HEK293 (cell line): ENCODE results near the gene UPK1A.
A peak's percentile ranks its signal among the peaks of the same experiment; 100 is the strongest.

Source experiments
- BCL11A ChIP-seq: fragments of 450-650 bp; formaldehyde crosslinking; IDR thresholded peaks from 2 replicates; pipeline ENCODE4 v1.5.1; 2016; ENCODE audit warnings: low read depth, missing biosample characterization, missing genetic modification characterization
- GLIS1 ChIP-seq: fragments of 450-650 bp; formaldehyde crosslinking; IDR thresholded peaks from 2 replicates; pipeline ENCODE4 v1.5.1; 2016; ENCODE audit warnings: missing biosample characterization, missing genetic modification characterization
- GLIS2 ChIP-seq: fragments of 450-650 bp; formaldehyde crosslinking; IDR thresholded peaks from 2 replicates; pipeline ENCODE4 v1.5.1; 2016; ENCODE audit warnings: missing biosample characterization, missing genetic modification characterization
- KLF9 ChIP-seq: fragments of 450-650 bp; formaldehyde crosslinking; IDR thresholded peaks from 2 replicates; pipeline ENCODE4 v1.5.1; 2016; ENCODE audit warnings: missing biosample characterization, missing genetic modification characterization, low read depth
- ZBTB7A ChIP-seq: fragments of 450-650 bp; formaldehyde crosslinking; IDR thresholded peaks from 2 replicates; pipeline ENCODE4 v1.5.1; 2016; ENCODE audit warnings: low read depth, missing biosample characterization, missing genetic modification characterization
- ZNF248 ChIP-seq: fragments of 450-650 bp; formaldehyde crosslinking; IDR thresholded peaks from 2 replicates; pipeline ENCODE4 v1.5.1; 2017; ENCODE audit warnings: missing biosample characterization, missing genetic modification characterization
- ZNF626 ChIP-seq: fragments of 450-650 bp; sonication (Bioruptor Pico); formaldehyde crosslinking; IDR thresholded peaks from 2 replicates; pipeline ENCODE4 v1.5.1; 2018; ENCODE audit warnings: missing biosample characterization, missing genetic modification characterization, inconsistent platforms
- ZNF654 ChIP-seq: fragments of 450-650 bp; formaldehyde crosslinking; IDR thresholded peaks from 2 replicates; pipeline ENCODE4 v1.5.1; 2016; ENCODE audit warnings: low read depth, missing biosample characterization, missing genetic modification characterization
- TF ChIP-seq, protein P1 (sequence below): fragments of 450-650 bp; formaldehyde crosslinking; IDR thresholded peaks from 2 replicates; pipeline ENCODE4 v1.5.1; 2017; ENCODE audit warnings: missing biosample characterization, mild to moderate bottlenecking, missing genetic modification characterization, moderate library complexity
- TF ChIP-seq, protein P2 (sequence below): fragments of 450-650 bp; formaldehyde crosslinking; IDR thresholded peaks from 2 replicates; pipeline ENCODE4 v1.5.1; 2016; ENCODE audit warnings: missing biosample characterization, missing genetic modification characterization, borderline replicate concordance
- TF ChIP-seq, protein P3 (sequence below): fragments of 450-650 bp; formaldehyde crosslinking; IDR thresholded peaks from 2 replicates; pipeline ENCODE4 v1.5.1; 2016; ENCODE audit warnings: missing biosample characterization, missing genetic modification characterization
- TF ChIP-seq, protein P4 (sequence below): fragments of 450-650 bp; formaldehyde crosslinking; IDR thresholded peaks from 2 replicates; pipeline ENCODE4 v1.5.1; 2017; ENCODE audit warnings: missing biosample characterization, missing genetic modification characterization
- TF ChIP-seq, protein P5 (sequence below): fragments of 450-650 bp; formaldehyde crosslinking; IDR thresholded peaks from 2 replicates; pipeline ENCODE4 v1.5.1; 2017; ENCODE audit warnings: missing biosample characterization, missing genetic modification characterization
- TF ChIP-seq, protein P6 (sequence below): fragments of 450-650 bp; formaldehyde crosslinking; IDR thresholded peaks from 2 replicates; pipeline ENCODE4 v1.5.1; 2016; ENCODE audit warnings: missing biosample characterization, missing genetic modification characterization

UPK1A gene

DNA sequence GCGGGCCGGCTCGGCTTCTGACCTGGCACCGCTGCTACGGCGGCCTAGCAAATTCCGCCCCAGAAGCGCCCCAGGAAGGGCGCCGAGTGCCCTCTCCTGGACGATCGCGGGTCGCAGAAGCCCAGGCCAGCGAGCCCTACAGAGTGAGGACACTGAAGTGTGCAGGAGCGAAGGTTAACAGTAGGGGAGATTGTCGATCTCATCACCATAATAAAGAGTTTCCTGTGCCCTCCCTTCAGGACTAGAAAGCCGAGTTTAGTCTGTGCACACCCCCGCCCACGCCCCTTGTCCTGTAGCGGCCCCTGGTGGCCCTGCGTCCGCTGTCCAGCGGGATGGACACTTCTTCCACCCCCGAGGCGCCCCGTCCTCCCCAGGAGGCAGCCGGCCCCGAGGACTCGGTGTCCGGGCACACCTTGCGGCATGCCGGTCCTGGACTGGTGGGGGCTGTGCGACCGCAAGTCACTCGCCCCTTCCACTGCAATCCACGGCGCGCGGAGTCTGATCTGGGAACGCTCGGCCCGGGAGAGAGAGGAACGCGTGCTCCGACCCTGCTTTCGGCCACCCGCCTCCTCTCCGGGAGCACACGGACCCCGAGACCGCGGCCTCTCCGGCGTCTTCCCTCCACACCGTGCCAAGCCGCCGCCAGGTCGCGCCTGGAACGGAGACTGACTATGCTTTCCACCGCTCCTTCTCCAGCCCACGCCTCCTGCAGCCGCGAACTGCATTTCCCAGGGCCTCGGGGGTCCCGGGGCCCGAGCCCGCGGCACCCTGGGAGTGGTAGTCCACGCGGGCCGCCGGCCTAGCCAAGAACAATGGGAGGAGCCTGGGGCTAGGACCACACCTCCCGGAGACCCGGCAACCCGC lies 50.7 kb downstream of the UPK1A start (continued):
- TF ChIP-seq, protein P1, sequence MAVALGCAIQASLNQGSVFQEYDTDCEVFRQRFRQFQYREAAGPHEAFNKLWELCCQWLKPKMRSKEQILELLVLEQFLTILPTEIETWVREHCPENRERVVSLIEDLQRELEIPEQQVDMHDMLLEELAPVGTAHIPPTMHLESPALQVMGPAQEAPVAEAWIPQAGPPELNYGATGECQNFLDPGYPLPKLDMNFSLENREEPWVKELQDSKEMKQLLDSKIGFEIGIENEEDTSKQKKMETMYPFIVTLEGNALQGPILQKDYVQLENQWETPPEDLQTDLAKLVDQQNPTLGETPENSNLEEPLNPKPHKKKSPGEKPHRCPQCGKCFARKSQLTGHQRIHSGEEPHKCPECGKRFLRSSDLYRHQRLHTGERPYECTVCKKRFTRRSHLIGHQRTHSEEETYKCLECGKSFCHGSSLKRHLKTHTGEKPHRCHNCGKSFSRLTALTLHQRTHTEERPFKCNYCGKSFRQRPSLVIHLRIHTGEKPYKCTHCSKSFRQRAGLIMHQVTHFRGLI (tag by site-specific recombination): peak; percentile 55
- TF ChIP-seq ZNF248 (no peak), ZNF654 (tag by site-specific recombination) (peak; percentile 93), KLF9 (tag by site-specific recombination) (peak; percentile 99), ZBTB7A (tag by site-specific recombination) (peak; percentile 100), GLIS2 (tag by site-specific recombination) (peak; percentile 100), ZNF626 (tag by site-specific recombination) (no peak), GLIS1 (tag by site-specific recombination) (no peak; the same call in none of the 2 replicates), BCL11A (tag by site-specific recombination) (peak; percentile 95)
- TF ChIP-seq, protein P2, sequence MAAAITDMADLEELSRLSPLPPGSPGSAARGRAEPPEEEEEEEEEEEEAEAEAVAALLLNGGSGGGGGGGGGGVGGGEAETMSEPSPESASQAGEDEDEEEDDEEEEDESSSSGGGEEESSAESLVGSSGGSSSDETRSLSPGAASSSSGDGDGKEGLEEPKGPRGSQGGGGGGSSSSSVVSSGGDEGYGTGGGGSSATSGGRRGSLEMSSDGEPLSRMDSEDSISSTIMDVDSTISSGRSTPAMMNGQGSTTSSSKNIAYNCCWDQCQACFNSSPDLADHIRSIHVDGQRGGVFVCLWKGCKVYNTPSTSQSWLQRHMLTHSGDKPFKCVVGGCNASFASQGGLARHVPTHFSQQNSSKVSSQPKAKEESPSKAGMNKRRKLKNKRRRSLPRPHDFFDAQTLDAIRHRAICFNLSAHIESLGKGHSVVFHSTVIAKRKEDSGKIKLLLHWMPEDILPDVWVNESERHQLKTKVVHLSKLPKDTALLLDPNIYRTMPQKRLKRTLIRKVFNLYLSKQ (tag by site-specific recombination): no peak; the same call in 1 of the 2 replicates
- TF ChIP-seq, protein P3, sequence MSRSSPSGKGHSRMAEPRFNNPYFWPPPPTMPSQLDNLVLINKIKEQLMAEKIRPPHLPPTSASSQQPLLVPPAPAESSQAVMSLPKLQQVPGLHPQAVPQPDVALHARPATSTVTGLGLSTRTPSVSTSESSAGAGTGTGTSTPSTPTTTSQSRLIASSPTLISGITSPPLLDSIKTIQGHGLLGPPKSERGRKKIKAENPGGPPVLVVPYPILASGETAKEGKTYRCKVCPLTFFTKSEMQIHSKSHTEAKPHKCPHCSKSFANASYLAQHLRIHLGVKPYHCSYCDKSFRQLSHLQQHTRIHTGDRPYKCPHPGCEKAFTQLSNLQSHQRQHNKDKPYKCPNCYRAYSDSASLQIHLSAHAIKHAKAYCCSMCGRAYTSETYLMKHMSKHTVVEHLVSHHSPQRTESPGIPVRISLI (tag by site-specific recombination): no peak
- TF ChIP-seq, protein P4, sequence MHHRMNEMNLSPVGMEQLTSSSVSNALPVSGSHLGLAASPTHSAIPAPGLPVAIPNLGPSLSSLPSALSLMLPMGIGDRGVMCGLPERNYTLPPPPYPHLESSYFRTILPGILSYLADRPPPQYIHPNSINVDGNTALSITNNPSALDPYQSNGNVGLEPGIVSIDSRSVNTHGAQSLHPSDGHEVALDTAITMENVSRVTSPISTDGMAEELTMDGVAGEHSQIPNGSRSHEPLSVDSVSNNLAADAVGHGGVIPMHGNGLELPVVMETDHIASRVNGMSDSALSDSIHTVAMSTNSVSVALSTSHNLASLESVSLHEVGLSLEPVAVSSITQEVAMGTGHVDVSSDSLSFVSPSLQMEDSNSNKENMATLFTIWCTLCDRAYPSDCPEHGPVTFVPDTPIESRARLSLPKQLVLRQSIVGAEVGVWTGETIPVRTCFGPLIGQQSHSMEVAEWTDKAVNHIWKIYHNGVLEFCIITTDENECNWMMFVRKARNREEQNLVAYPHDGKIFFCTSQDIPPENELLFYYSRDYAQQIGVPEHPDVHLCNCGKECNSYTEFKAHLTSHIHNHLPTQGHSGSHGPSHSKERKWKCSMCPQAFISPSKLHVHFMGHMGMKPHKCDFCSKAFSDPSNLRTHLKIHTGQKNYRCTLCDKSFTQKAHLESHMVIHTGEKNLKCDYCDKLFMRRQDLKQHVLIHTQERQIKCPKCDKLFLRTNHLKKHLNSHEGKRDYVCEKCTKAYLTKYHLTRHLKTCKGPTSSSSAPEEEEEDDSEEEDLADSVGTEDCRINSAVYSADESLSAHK: peak; percentile 95
- TF ChIP-seq, protein P5, sequence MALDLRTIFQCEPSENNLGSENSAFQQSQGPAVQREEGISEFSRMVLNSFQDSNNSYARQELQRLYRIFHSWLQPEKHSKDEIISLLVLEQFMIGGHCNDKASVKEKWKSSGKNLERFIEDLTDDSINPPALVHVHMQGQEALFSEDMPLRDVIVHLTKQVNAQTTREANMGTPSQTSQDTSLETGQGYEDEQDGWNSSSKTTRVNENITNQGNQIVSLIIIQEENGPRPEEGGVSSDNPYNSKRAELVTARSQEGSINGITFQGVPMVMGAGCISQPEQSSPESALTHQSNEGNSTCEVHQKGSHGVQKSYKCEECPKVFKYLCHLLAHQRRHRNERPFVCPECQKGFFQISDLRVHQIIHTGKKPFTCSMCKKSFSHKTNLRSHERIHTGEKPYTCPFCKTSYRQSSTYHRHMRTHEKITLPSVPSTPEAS (tag by site-specific recombination): no peak
- TF ChIP-seq, protein P6, sequence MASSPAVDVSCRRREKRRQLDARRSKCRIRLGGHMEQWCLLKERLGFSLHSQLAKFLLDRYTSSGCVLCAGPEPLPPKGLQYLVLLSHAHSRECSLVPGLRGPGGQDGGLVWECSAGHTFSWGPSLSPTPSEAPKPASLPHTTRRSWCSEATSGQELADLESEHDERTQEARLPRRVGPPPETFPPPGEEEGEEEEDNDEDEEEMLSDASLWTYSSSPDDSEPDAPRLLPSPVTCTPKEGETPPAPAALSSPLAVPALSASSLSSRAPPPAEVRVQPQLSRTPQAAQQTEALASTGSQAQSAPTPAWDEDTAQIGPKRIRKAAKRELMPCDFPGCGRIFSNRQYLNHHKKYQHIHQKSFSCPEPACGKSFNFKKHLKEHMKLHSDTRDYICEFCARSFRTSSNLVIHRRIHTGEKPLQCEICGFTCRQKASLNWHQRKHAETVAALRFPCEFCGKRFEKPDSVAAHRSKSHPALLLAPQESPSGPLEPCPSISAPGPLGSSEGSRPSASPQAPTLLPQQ: peak; percentile 87
- TF ChIP-seq, all 188 proteins: peak for 97
